GM12878 (cell line): ENCODE results near the gene EXOSC2. TPM values are rescaled to one million over a fixed set of nuclear protein-coding genes. Genes with fewer than 3 reads are reported as not detected.

ENCODE experiments used
- ATAC-seq: fragments of 200-7000 bp; cut with Tn5 transposase; 3 replicates; pipeline ENCODE4 v1.9.1; 2020; ENCODE audit warnings: mild to moderate bottlenecking, moderate library complexity
- BruUV-seq: library from RNA; stranded (reverse); fragments of 400-500 nt; replicated peaks from 2 replicates; lab custom pipeline; 2021; lab: Mats Ljungman, UMichigan
- CTCF ChIA-PET: fragments of 300-600 bp; sonication (Branson Sonifier 250); formaldehyde crosslinking; extraction: SDS; loops from one replicate; lab custom pipeline; 2021; ENCODE audit warnings: inconsistent platforms; lab: Yijun Ruan, JAX
- POLR2A ChIA-PET: fragments of 350-600 bp; formaldehyde crosslinking; extraction: SDS; loops from one replicate; lab custom pipeline; 2021; ENCODE audit warnings: inconsistent platforms; lab: Charles Lee
- RAD21 ChIA-PET: fragments of 300-600 bp; sonication (Branson Sonifier 250); formaldehyde crosslinking; loops from one replicate; lab custom pipeline; 2023; ENCODE audit warnings: antibody characterized with exemption; ENCODE audit not compliant: unreplicated experiment; lab: Charles Lee
- SMC1A ChIA-PET: fragments of 300-600 bp; sonication (Branson Sonifier 250); formaldehyde crosslinking; loops from one replicate; lab custom pipeline; 2023; ENCODE audit not compliant: unreplicated experiment, uncharacterized antibody; lab: Charles Lee
- DNase-seq: peaks from one replicate; pipeline ENCODE4 v3.0.0-alpha.2; 2011; ENCODE audit warnings: low read depth, low spot score
- FAIRE-seq: peaks from 3 replicates; lab custom pipeline; 2011; peaks lifted over from hg19 to GRCh38; lab: Jason Lieb, UNC
- H2AFZ ChIP-seq: 2 replicates; pipeline ENCODE4 v1.6.0; 2011; ENCODE audit warnings: low read depth, low read length, control low read depth; ENCODE audit not compliant: control insufficient read depth
- H3K27ac ChIP-seq: 2 replicates; pipeline ENCODE4 v1.5.1; 2011; ENCODE audit warnings: control low read depth; ENCODE audit not compliant: control insufficient read depth, insufficient read depth
- H3K27me3 ChIP-seq, 2 experiments: replicated peaks in 1 of 2; 2 replicates each; pipeline versions ENCODE4 v1.6.0 to v1.6.1; 2011; ENCODE audit warnings: low read length in 1 of 2; ENCODE audit not compliant: control insufficient read depth in 2 of 2, insufficient read depth in 2 of 2
- H3K36me3 ChIP-seq, 2 experiments: 2 replicates each; pipeline ENCODE4 v1.5.1; 2011; ENCODE audit warnings: low read length in 1 of 2; ENCODE audit not compliant: control insufficient read depth in 2 of 2, insufficient read depth in 2 of 2
- H3K4me1 ChIP-seq: 2 replicates; pipeline ENCODE4 v1.6.1; 2011; ENCODE audit warnings: mild to moderate bottlenecking, low read length, moderate library complexity, mixed read lengths; ENCODE audit not compliant: control insufficient read depth, insufficient read depth
- H3K4me2 ChIP-seq: 2 replicates; pipeline ENCODE4 v1.6.0; 2011; ENCODE audit warnings: control low read depth; ENCODE audit not compliant: control insufficient read depth, insufficient read depth
- H3K4me3 ChIP-seq: fragments of 200-600 bp; sonication (generic); 2 replicates; pipeline ENCODE4 v1.5.1; 2016
- H3K79me2 ChIP-seq: 2 replicates; pipeline ENCODE4 v1.6.0; 2011; ENCODE audit warnings: low read length; ENCODE audit not compliant: control insufficient read depth, insufficient read depth
- H3K9ac ChIP-seq: 2 replicates; pipeline ENCODE4 v1.8.0; 2011; ENCODE audit warnings: low read length, control low read depth, mixed read lengths; ENCODE audit not compliant: control insufficient read depth, insufficient read depth
- H3K9me3 ChIP-seq: replicated peaks from 3 replicates; pipeline ENCODE4 v1.5.1; 2011; ENCODE audit warnings: mild to moderate bottlenecking, low read length; ENCODE audit not compliant: control insufficient read depth, insufficient read depth
- H4K20me1 ChIP-seq: 2 replicates; pipeline ENCODE4 v1.6.0; 2011; ENCODE audit not compliant: control insufficient read depth, insufficient read depth
- BRCA1 ChIP-seq: IDR thresholded peaks from 2 replicates; pipeline ENCODE4 v1.6.1; 2011; ENCODE audit warnings: low read depth, low read length, improper control_type of control experiment
- CBFB ChIP-seq: IDR thresholded peaks from 2 replicates; pipeline ENCODE4 v1.6.1; 2016; ENCODE audit warnings: antibody characterized with exemption, low read depth
- CREM ChIP-seq: IDR thresholded peaks from 2 replicates; pipeline ENCODE4 v1.6.1; 2014; ENCODE audit warnings: antibody characterized with exemption, low read depth
- HSF1 ChIP-seq: fragments of 150-350 bp; IDR thresholded peaks from 2 replicates; pipeline ENCODE4 v1.6.1; 2014; ENCODE audit warnings: mild to moderate bottlenecking, low read depth, low read length
- IKZF1 ChIP-seq: fragments of 450-650 bp; conservative IDR thresholded peaks from 2 replicates; pipeline ENCODE4 v1.6.1; 2017; ENCODE audit warnings: antibody characterized with exemption, mild to moderate bottlenecking
- IKZF2 ChIP-seq, 2 experiments: fragments of 450-650 bp; IDR thresholded peaks; 2 replicates each; pipeline ENCODE4 v1.6.1; 2017; ENCODE audit warnings: mild to moderate bottlenecking in 2 of 2, moderate library complexity in 2 of 2
- MLLT1 ChIP-seq: fragments of 450-650 bp; IDR thresholded peaks from 2 replicates; pipeline ENCODE4 v1.6.1; 2016; ENCODE audit warnings: mild to moderate bottlenecking
- MYB ChIP-seq: fragments of 150-350 bp; IDR thresholded peaks from 2 replicates; pipeline ENCODE4 v1.6.1; 2014; ENCODE audit warnings: mild to moderate bottlenecking, low read depth, low read length, borderline replicate concordance
- RAD21 ChIP-seq: IDR thresholded peaks from 2 replicates; pipeline ENCODE4 v1.6.1; 2011; ENCODE audit warnings: mild to moderate bottlenecking, low read depth, low read length, moderate library complexity; ENCODE audit not compliant: insufficient read depth
- REST ChIP-seq: IDR thresholded peaks from 2 replicates; pipeline ENCODE4 v1.6.1; 2012; ENCODE audit warnings: mild to moderate bottlenecking, low read depth, low read length
- SPI1 ChIP-seq: IDR thresholded peaks from 2 replicates; pipeline ENCODE4 v1.6.1; 2011; ENCODE audit warnings: low read depth, mild to moderate bottlenecking, low read length, moderate library complexity, borderline replicate concordance; ENCODE audit not compliant: insufficient read depth
- STAT1 ChIP-seq: fragments of 450-650 bp; conservative IDR thresholded peaks from 2 replicates; pipeline ENCODE4 v1.6.1; 2014; ENCODE audit warnings: antibody characterized with exemption, mild to moderate bottlenecking
- USF1 ChIP-seq: IDR thresholded peaks from 2 replicates; pipeline ENCODE4 v1.6.1; 2011; ENCODE audit warnings: borderline replicate concordance, low read depth, mild to moderate bottlenecking, moderate library complexity, mixed read lengths, low read length; ENCODE audit not compliant: insufficient read depth; ENCODE audit errors: extremely low read length
- USF2 ChIP-seq: IDR thresholded peaks from 2 replicates; pipeline ENCODE4 v1.6.1; 2011; ENCODE audit warnings: low read depth, low read length, improper control_type of control experiment, borderline replicate concordance
- WRNIP1 ChIP-seq: IDR thresholded peaks from 2 replicates; pipeline ENCODE4 v1.6.1; 2011; ENCODE audit warnings: low read depth, low read length, improper control_type of control experiment, borderline replicate concordance
- ZNF217 ChIP-seq: fragments of 450-650 bp; IDR thresholded peaks from 2 replicates; pipeline ENCODE4 v1.6.1; 2017; ENCODE audit warnings: antibody characterized with exemption, mild to moderate bottlenecking
- WGBS: methylation state at CpG from one replicate; pipeline ENCODE4 v1.1.6; 2016; ENCODE audit warnings: low lambda C conversion rate; ENCODE audit not compliant: insufficient replicate concordance, insufficient coverage; ENCODE audit errors: missing lambda C conversion rate; 5-methylcytosine and 5-hydroxymethylcytosine counted together
- in situ Hi-C: fragments of 300-500 bp; cut with MboI; formaldehyde crosslinking; loops from 9 replicates; pipeline ENCODE4 v1.14.3; 2018; ENCODE audit warnings: mixed read lengths
- intact Hi-C: fragments of 100-400 bp; cut with micrococcal nuclease; formaldehyde crosslinking; loops from one replicate; pipeline ENCODE4 v1.14.2; 2022; ENCODE audit not compliant: unreplicated experiment
- polyA plus RNA-seq, 11 experiments: library from polyadenylated mRNA; depleted of rRNA in 4 of 11; unstranded in 6 of 11; stranded (reverse) in 5 of 11; fragments of >200 nt; fragmentation: Nextera tagmentation in 4 of 11; fragmentation: Illumina TruSeq in 1 of 11; extraction: Ambion mirVana in 4 of 11; extraction: Trizol in 1 of 11; gene quantifications; 1 replicate in 1 of 11; 2 replicates in 10 of 11; pipeline versions ENCODE4 v1.2.1 to v1.2.3, GENCODE V29; 2011 to 2016; ENCODE audit warnings: inconsistent platforms in 2 of 11, missing spikeins in 2 of 11, low read depth in 1 of 11
- total RNA-seq, 4 experiments: library from RNA; depleted of rRNA in 3 of 4; stranded (reverse); fragments of >200 nt in 3 of 4; fragmentation: Illumina TruSeq in 1 of 4; extraction: Trizol in 1 of 4; gene quantifications; 2 replicates each; pipeline versions ENCODE4 v1.2.1 to v1.2.3, GENCODE V29; 2013 to 2021

The EXOSC2 gene
- total and polyA plus RNA-seq, 10 of the 15 experiments (the other 5 are each of a cell fraction or from before 2014, with no cell fraction given), result 26.3 to 55.0 (median 48.0) TPM

- no peak for DNase-seq
- TF ChIP-seq SPI1 (no peak), WRNIP1 (no peak), MLLT1 (no peak), CREM (no peak), BRCA1 (no peak), USF1 (no peak), STAT1 (no peak), CBFB (no peak), IKZF2 (IDR thresholded peaks at IDR 0.05) (no peak), REST (no peak), IKZF1 (no peak), HSF1 (no peak), MYB (no peak), USF2 (no peak), RAD21 (no peak), ZNF217 (no peak)
- Histone ChIP-seq H3K4me1 (no peaks in the 10 kb centered on the region), H3K4me2 (no peak overlapping the region), H3K36me3 (no peaks in the 10 kb centered on the region), H3K4me3 (no peak overlapping the region), H2AFZ (no peak overlapping the region), H3K9me3 (no peaks in the 10 kb centered on the region), H4K20me1 (no peaks in the 10 kb centered on the region), H3K79me2 (no peaks in the 10 kb centered on the region), H3K9ac (no peak overlapping the region), H3K27ac (no peak overlapping the region), H3K27me3 (peaks cover 14 to 25% of the 10 kb centered on the region in 2 experiments)
- ChIA-PET CTCF (no interaction called here), RAD21 (no interaction called here), SMC1A (no interaction called here), POLR2A (no interaction called here)
- 16% methylated on average over 67 of the region's 82 CpGs for WGBS
- no peak for ATAC-seq
- BruUV-seq, result no TSS peak
- intact Hi-C loops (no loop called here), in situ Hi-C loops (no loop called here)
- no peak for FAIRE-seq
These were observed 32.7 kb upstream of the EXOSC2 start for GRCh38 chr9:130660683-130661450.
